ENCODE measurements around the gene PTPRC.
A peak's percentile ranks its signal among the peaks of the same experiment; 100 is the strongest.

The PTPRC gene

GRCh38 chr1:198620951-198621824, 17.7 kb upstream of the PTPRC start:
- DNase-seq = peak; percentile 54

- DNase-seq = no peak
These were observed 16.8 kb upstream of the PTPRC start for GRCh38 chr1:198622001-198622400.

- no peak for DNase-seq
These were observed 14.8 kb upstream of the PTPRC start for GRCh38 chr1:198623752-198624647.

GRCh38 chr1:198624648-198624980, 14.2 kb upstream of the PTPRC start:
- DNase-seq = no peak

GRCh38 chr1:198627436-198628066, 11.3 kb upstream of the PTPRC start:
- DNase-seq = no peak

- DNase-seq = no peak
These were observed 10.8 kb upstream of the PTPRC start for GRCh38 chr1:198628067-198628455.

GRCh38 chr1:198629610-198630009, 9.2 kb upstream of the PTPRC start:
- DNase-seq = no peak

GRCh38 chr1:198630863-198631262, 8.0 kb upstream of the PTPRC start:
- no peak for DNase-seq

GRCh38 chr1:198631292-198631691, 7.5 kb upstream of the PTPRC start:
- DNase-seq = no peak

GRCh38 chr1:198632007-198632406, 6.8 kb upstream of the PTPRC start:
- DNase-seq = no peak

- no peak for DNase-seq
These were observed 5.1 kb upstream of the PTPRC start for GRCh38 chr1:198633675-198634121.

- no peak for DNase-seq
These were observed 2.9 kb upstream of the PTPRC start for GRCh38 chr1:198635964-198636363.

- no peak for DNase-seq
These were observed 2.4 kb upstream of the PTPRC start for GRCh38 chr1:198636391-198636790.

- DNase-seq = no peak
These were observed 1.7 kb upstream of the PTPRC start for GRCh38 chr1:198637157-198637556.

GRCh38 chr1:198637916-198638437, 863 bp upstream of the PTPRC start:
- DNase-seq = no peak

- DNase-seq = no peak
These were observed 399 bp upstream of the PTPRC start for GRCh38 chr1:198638441-198638840.

- DNase-seq = no peak
These were observed 867 bp downstream of the PTPRC start for GRCh38 chr1:198639671-198640143.

- no peak for DNase-seq
These were observed 1.3 kb downstream of the PTPRC start for GRCh38 chr1:198640174-198640573.

- DNase-seq = no peak
These were observed 2.7 kb downstream of the PTPRC start for GRCh38 chr1:198641501-198641900.

- DNase-seq = no peak
These were observed 3.3 kb downstream of the PTPRC start for GRCh38 chr1:198641966-198642668.

- no peak for DNase-seq
These were observed 4.1 kb downstream of the PTPRC start for GRCh38 chr1:198642983-198643382.

- no peak for DNase-seq
These were observed 5.0 kb downstream of the PTPRC start for GRCh38 chr1:198643808-198644207.

Data from activated CD8-positive, alpha-beta memory T cell treated with anti-CD3 and anti-CD28 coated beads, Interleukin-2, amount 50 U/mL, for 4 hours (primary cell).